GM19351 (cell line): ENCODE results near the gene COL4A3.
A peak's percentile ranks its signal among the peaks of the same experiment; 100 is the strongest.

ENCODE experiments used
- ATAC-seq: cut with Tn5 transposase; IDR thresholded peaks from one replicate; pipeline ENCODE4 v1.9.1; 2021; ENCODE audit warnings: mild to moderate bottlenecking, moderate library complexity; ENCODE audit not compliant: unreplicated experiment

The COL4A3 gene

GRCh38 chr2:227285741-227286236 lies 121.4 kb downstream of the COL4A3 start:
- no peak for ATAC-seq

- ATAC-seq = no peak
Observed at GRCh38 chr2:227287771-227288170, 123.3 kb downstream of the COL4A3 start.

- no peak for ATAC-seq
Observed at GRCh38 chr2:227292314-227292713, 127.9 kb downstream of the COL4A3 start.

GRCh38 chr2:227293531-227293930 lies 129.1 kb downstream of the COL4A3 start:
- ATAC-seq = no peak

GRCh38 chr2:227295806-227296205 lies 131.4 kb downstream of the COL4A3 start:
- ATAC-seq = no peak

GRCh38 chr2:227296671-227297405 lies 132.4 kb downstream of the COL4A3 start:
- ATAC-seq = no peak

GRCh38 chr2:227301523-227301922 lies 137.1 kb downstream of the COL4A3 start:
- no peak for ATAC-seq

GRCh38 chr2:227308784-227309183 lies 144.4 kb downstream of the COL4A3 start:
- peak; percentile 89 for ATAC-seq

- no peak for ATAC-seq
Observed at GRCh38 chr2:227310756-227311110, 146.3 kb downstream of the COL4A3 start.

GRCh38 chr2:227311861-227312506 lies 147.6 kb downstream of the COL4A3 start:
- ATAC-seq = no peak

GRCh38 chr2:227312579-227312978 lies 148.2 kb downstream of the COL4A3 start:
- ATAC-seq = no peak

- ATAC-seq = no peak
Observed at GRCh38 chr2:227313310-227313709, 148.9 kb downstream of the COL4A3 start.

- ATAC-seq = no peak
Observed at GRCh38 chr2:227317834-227318233, 153.4 kb downstream of the COL4A3 start.

GRCh38 chr2:227320305-227321094 lies 156.1 kb downstream of the COL4A3 start:
- ATAC-seq = no peak

- ATAC-seq = no peak
Observed at GRCh38 chr2:227322530-227323205, 158.2 kb downstream of the COL4A3 start.

GRCh38 chr2:227323818-227324217 lies 159.4 kb downstream of the COL4A3 start:
- no peak for ATAC-seq

- ATAC-seq = no peak
Observed at GRCh38 chr2:227324642-227324994, 160.2 kb downstream of the COL4A3 start.

- ATAC-seq = peak; percentile 96
Observed at GRCh38 chr2:227324995-227325838, 160.8 kb downstream of the COL4A3 start, which contains the start of gene MFF. Gene MFF (plus strand): TSS chr2:227325251. CDS start chr2:227330666, 5,415 bp downstream.

GRCh38 chr2:227325839-227326195 lies 161.4 kb downstream of the COL4A3 start:
- ATAC-seq = peak; percentile 9

GRCh38 chr2:227326783-227327182 lies 162.4 kb downstream of the COL4A3 start:
- no peak for ATAC-seq
